ENCODE results near the gene RTP3. TPM values are rescaled to one million over a fixed set of nuclear protein-coding genes. Genes with fewer than 3 reads are reported as not detected.

The RTP3 gene
- total RNA-seq, 1 donor from 2014 or later: not detected

- no peak for TF ChIP-seq CTCF (IDR thresholded peaks at IDR 0.05)
- Mint-ChIP-seq H3K9me3 (ENCODE audit: unreplicated experiment) (no peaks in the 10 kb centered on the region), H3K4me1 (ENCODE audit: unreplicated experiment) (peaks cover 4% of the 10 kb centered on the region), H3K27ac (ENCODE audit: unreplicated experiment) (no peak overlapping the region), H3K4me3 (ENCODE audit: unreplicated experiment) (no peak overlapping the region), H3K36me3 (ENCODE audit: unreplicated experiment) (no peaks in the 10 kb centered on the region), H3K27me3 (ENCODE audit: unreplicated experiment) (no peaks in the 10 kb centered on the region)
- DNase-seq (ENCODE audit: extremely low spot score, unreplicated experiment): peak; percentile 13
These were observed 3.9 kb downstream of the RTP3 start for GRCh38 chr3:46501702-46502101.

GRCh38 chr3:46503200-46503874 is 5.6 kb downstream of the RTP3 start:
- peaks cover 4% of the 10 kb centered on the region for H3K4me1 Mint-ChIP-seq (ENCODE audit: unreplicated experiment)
- H3K27me3 Mint-ChIP-seq (ENCODE audit: unreplicated experiment): no peaks in the 10 kb centered on the region
- no peak overlapping the region for H3K27ac Mint-ChIP-seq (ENCODE audit: unreplicated experiment)
- TF ChIP-seq CTCF (IDR thresholded peaks at IDR 0.05): no peak
- no peaks in the 10 kb centered on the region for H3K9me3 Mint-ChIP-seq (ENCODE audit: unreplicated experiment)
- H3K4me3 Mint-ChIP-seq (ENCODE audit: unreplicated experiment): no peak overlapping the region
- H3K36me3 Mint-ChIP-seq (ENCODE audit: unreplicated experiment): no peaks in the 10 kb centered on the region
- DNase-seq (ENCODE audit: extremely low spot score, unreplicated experiment): peak; percentile 67

GRCh38 chr3:46504789-46505188 is 7.0 kb downstream of the RTP3 start:
- Mint-ChIP-seq H3K4me3 (ENCODE audit: unreplicated experiment) (no peak overlapping the region), H3K36me3 (ENCODE audit: unreplicated experiment) (no peaks in the 10 kb centered on the region), H3K9me3 (ENCODE audit: unreplicated experiment) (no peaks in the 10 kb centered on the region), H3K4me1 (ENCODE audit: unreplicated experiment) (peaks cover 4% of the 10 kb centered on the region), H3K27ac (ENCODE audit: unreplicated experiment) (no peak overlapping the region), H3K27me3 (ENCODE audit: unreplicated experiment) (no peaks in the 10 kb centered on the region)
- TF ChIP-seq CTCF (IDR thresholded peaks at IDR 0.05): no peak
- peak; percentile 32 for DNase-seq (ENCODE audit: extremely low spot score, unreplicated experiment)

GRCh38 chr3:46505953-46506352 is 8.2 kb downstream of the RTP3 start:
- no peak for TF ChIP-seq CTCF (IDR thresholded peaks at IDR 0.05)
- Mint-ChIP-seq H3K9me3 (ENCODE audit: unreplicated experiment) (no peaks in the 10 kb centered on the region), H3K27ac (ENCODE audit: unreplicated experiment) (no peak overlapping the region)

GRCh38 chr3:46506526-46506925 is 8.8 kb downstream of the RTP3 start:
- Mint-ChIP-seq H3K27ac (ENCODE audit: unreplicated experiment) (no peak overlapping the region), H3K4me1 (ENCODE audit: unreplicated experiment) (peaks cover 4% of the 10 kb centered on the region), H3K4me3 (ENCODE audit: unreplicated experiment) (no peak overlapping the region), H3K9me3 (ENCODE audit: unreplicated experiment) (no peaks in the 10 kb centered on the region), H3K36me3 (ENCODE audit: unreplicated experiment) (no peaks in the 10 kb centered on the region), H3K27me3 (ENCODE audit: unreplicated experiment) (no peaks in the 10 kb centered on the region)
- DNase-seq (ENCODE audit: extremely low spot score, unreplicated experiment): peak; percentile 23
- TF ChIP-seq CTCF (IDR thresholded peaks at IDR 0.05): no peak

More at GRCh38 chr3:46505953-46506352, 8.2 kb downstream of the RTP3 start:
- H3K4me1 Mint-ChIP-seq (ENCODE audit: unreplicated experiment): peaks cover 4% of the 10 kb centered on the region
- no peaks in the 10 kb centered on the region for H3K27me3 Mint-ChIP-seq (ENCODE audit: unreplicated experiment)
- no peak overlapping the region for H3K4me3 Mint-ChIP-seq (ENCODE audit: unreplicated experiment)
- no peaks in the 10 kb centered on the region for H3K36me3 Mint-ChIP-seq (ENCODE audit: unreplicated experiment)
- peak; percentile 71 for DNase-seq (ENCODE audit: extremely low spot score, unreplicated experiment)

Measured in osteocyte (in vitro differentiated cells).